Spleen (tissue), 11 donors: Measurements from ENCODE around the gene HDAC4. TPM values are rescaled to one million over a fixed set of nuclear protein-coding genes. Genes with fewer than 3 reads are reported as not detected.
A peak's percentile ranks its signal among the peaks of the same experiment; 100 is the strongest.

Experiments used
- DNase-seq: peaks from one replicate; pipeline ENCODE4 v3.0.0-alpha.2; 2020
- H3K27ac ChIP-seq, 8 donors: fragments of 200-600 bp; sonication (generic) in 7 of 8; 1 replicate in 4 of 8; 2 replicates in 4 of 8; pipeline versions ENCODE4 v1.5.0 to v1.8.0; 2016 to 2021; ENCODE audit warnings: inconsistent platforms in 4 of 8, mild to moderate bottlenecking in 4 of 8, moderate library complexity in 1 of 8
- H3K27me3 ChIP-seq, 7 donors: fragments of 200-600 bp; sonication (generic) in 6 of 7; replicated peaks in 1 of 7; 1 replicate in 4 of 7; 2 replicates in 3 of 7; pipeline versions ENCODE4 v1.5.0 to v1.8.0; 2016 to 2021; ENCODE audit warnings: inconsistent platforms in 3 of 7, mild to moderate bottlenecking in 1 of 7
- H3K36me3 ChIP-seq, 6 donors: fragments of 200-600 bp; sonication (generic) in 5 of 6; 1 replicate in 4 of 6; 2 replicates in 2 of 6; pipeline versions ENCODE4 v1.5.0 to v1.8.0; 2016 to 2021; ENCODE audit warnings: inconsistent platforms in 2 of 6
- H3K4me1 ChIP-seq, 6 donors: fragments of 200-600 bp; sonication (generic) in 5 of 6; 1 replicate in 3 of 6; 2 replicates in 3 of 6; pipeline versions ENCODE4 v1.5.0 to v1.8.0; 2016 to 2021; ENCODE audit warnings: inconsistent platforms in 3 of 6
- H3K4me3 ChIP-seq, 8 donors: fragments of 200-600 bp; sonication (generic) in 7 of 8; 1 replicate in 4 of 8; 2 replicates in 4 of 8; pipeline versions ENCODE4 v1.5.0 to v1.8.0; 2016 to 2021; ENCODE audit warnings: inconsistent platforms in 4 of 8, mild to moderate bottlenecking in 4 of 8, moderate library complexity in 2 of 8
- H3K9me3 ChIP-seq, 8 donors: fragments of 200-600 bp; sonication (generic) in 7 of 8; 1 replicate in 4 of 8; 2 replicates in 4 of 8; pipeline versions ENCODE4 v1.5.0 to v1.8.0; 2016 to 2021; ENCODE audit warnings: inconsistent platforms in 4 of 8
- POLR2A ChIP-seq, 3 donors: fragments of 450-650 bp; IDR thresholded peaks; one replicate each; pipeline ENCODE4 v1.5.1; 2017; ENCODE audit warnings: antibody characterized with exemption in 3 of 3, mild to moderate bottlenecking in 1 of 3
- POLR2AphosphoS5 ChIP-seq, 3 donors: sonication (generic); formaldehyde crosslinking; IDR thresholded peaks; one replicate each; pipeline ENCODE4 v1.5.1; 2017; ENCODE audit warnings: antibody characterized with exemption in 3 of 3
- WGBS, 5 donors: extraction: QIAGEN DNeasy Blood & Tissue Kit in 3 of 5; methylation state at CpG; one replicate each; pipeline versions ENCODE4 v1.1.5 to v1.1.7; 2013 to 2018; 5-methylcytosine and 5-hydroxymethylcytosine counted together
- intact Hi-C: fragments of 100-400 bp; cut with DNase I; formaldehyde crosslinking; loops from one replicate; pipeline ENCODE4 v1.15.0; 2023; ENCODE audit warnings: low total_unique reads
- polyA plus RNA-seq, 3 donors: library from polyadenylated mRNA; stranded (reverse); fragments of 200-250 nt; gene quantifications; one replicate each; pipeline ENCODE4 v1.2.1, GENCODE V29; 2013
- total RNA-seq, 7 donors: library from RNA; depleted of rRNA in 3 of 7; stranded (reverse); fragments of >200 nt in 3 of 7; fragmentation: NEBNext Ultra II Directional in 4 of 7; extraction: Animal tissue kit (Norgen Biotek cat#: 25700) in 4 of 7; gene quantifications; one replicate each; pipeline versions ENCODE4 v1.1.0 to v1.2.1, GENCODE V29; 2016 to 2021
- TF ChIP-seq, protein P1 (sequence below), 11 experiments: fragments of 200-600 bp in 7 of 11; fragments of 450-650 bp in 4 of 11; sonication (generic) in 4 of 11; IDR thresholded peaks in 8 of 11; conservative IDR thresholded peaks in 3 of 11; 1 replicate in 7 of 11; 2 replicates in 4 of 11; pipeline versions ENCODE4 v1.4.0 to v1.8.0; 2016 to 2021; ENCODE audit warnings: antibody characterized with exemption in 11 of 11, inconsistent platforms in 4 of 11, mild to moderate bottlenecking in 1 of 11
- donor health status: healthy with polysubstance abuse.
- donor health status: DM: no; HTN: no; CAD: no; lungs with moderate emphysema.
- donor health status: DM: no; HTN: no; CAD: no.
- donor health status: Bipolar disorder and iron deficiency.
- donor health status: healthy.
- donor health status: DM: no; HTN: no; CAD: no.
- donor health status: DM: yes; HTN: yes; CAD: no.

The HDAC4 gene
- total and polyA plus RNA-seq, 10 donors = 3.2 to 122 (median 69.5) TPM

DNA sequence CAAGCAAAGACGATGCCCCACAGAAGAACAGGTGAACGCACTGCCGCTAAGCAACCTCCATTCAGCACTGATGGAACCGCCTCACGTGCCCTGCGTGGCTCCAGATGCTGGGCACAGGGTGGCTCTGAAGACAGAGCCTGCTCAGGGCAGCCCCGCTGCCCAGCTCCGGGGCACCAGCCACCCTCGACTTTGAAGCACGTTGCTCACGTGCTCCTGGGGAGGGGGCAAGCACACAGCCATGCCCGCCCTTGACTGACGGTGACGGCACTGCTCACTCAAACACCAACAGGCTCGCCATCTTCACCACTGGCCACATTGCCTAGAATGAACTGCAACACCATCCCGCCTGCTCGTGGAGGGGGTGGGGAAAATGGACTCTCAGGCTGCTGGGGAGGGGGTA lies 251.3 kb downstream of the HDAC4 start:
- DNase-seq = peak; percentile 66
- H3K36me3 ChIP-seq = peaks cover 0 to 95% (median 43%) of the 10 kb centered on the region in 6 donors
- intact Hi-C loops = no loop called here

DNA sequence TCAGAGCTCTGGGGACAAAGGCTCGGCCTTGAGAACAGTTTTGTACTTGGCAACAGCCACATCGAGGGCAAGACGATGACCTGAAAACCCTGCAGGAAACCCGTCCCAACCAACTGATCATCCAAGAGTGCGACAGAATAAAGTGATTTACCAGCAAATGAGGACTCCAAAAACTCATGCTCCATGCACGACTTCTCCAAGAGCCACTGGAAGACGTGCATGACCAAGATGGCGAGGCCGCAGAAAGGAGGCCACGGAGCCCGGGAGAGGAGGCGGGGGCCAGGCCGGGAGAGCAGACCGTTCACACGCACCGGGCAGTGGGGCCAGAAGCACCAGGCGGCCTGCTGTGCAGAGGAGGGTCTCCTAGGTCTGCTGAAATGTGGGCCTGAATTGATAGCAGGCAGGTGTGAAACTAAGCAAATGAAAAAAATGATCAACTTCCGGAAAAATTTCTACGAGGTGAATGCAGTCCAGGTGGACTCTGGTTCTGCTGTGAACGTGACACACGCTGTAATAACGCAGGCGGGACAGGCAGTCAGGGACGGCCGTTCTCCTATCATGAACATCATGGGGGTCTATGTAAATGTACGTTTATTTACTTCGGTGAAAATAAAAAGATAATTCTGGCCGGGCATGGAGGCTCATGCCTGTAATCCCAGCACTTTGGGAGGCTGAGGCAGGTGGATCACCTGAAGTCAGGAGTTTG lies 252.2 kb downstream of the HDAC4 start:
- intact Hi-C loops = no loop called here
- TF ChIP-seq POLR2A (IDR thresholded peaks at IDR 0.05) (no peak), POLR2AphosphoS5 (IDR thresholded peaks at IDR 0.05) (peak in 1 of 3 donors; percentile 19)
- Histone ChIP-seq H3K4me3 (no peak overlapping the region), H3K9me3 (peaks cover 0 to 12% (median 0%) of the 10 kb centered on the region in 8 donors), H3K36me3 (peaks cover 0 to 95% (median 44%) of the 10 kb centered on the region in 6 donors), H3K4me1 (peaks cover 0 to 12% (median 8%) of the 10 kb centered on the region in 6 donors), H3K27me3 (no peaks in the 10 kb centered on the region), H3K27ac (no peak overlapping the region)
- WGBS, 5 donors = 92 to 96% (median 95%) methylated on average over 28 of the region's 28 CpGs
- peak; percentile 37 for DNase-seq

More for the DNA sequence above, 251.3 kb downstream of the HDAC4 start:
- H3K9me3 ChIP-seq = peaks cover 0 to 12% (median 0%) of the 10 kb centered on the region in 8 donors
- H3K27me3 ChIP-seq = no peaks in the 10 kb centered on the region
- TF ChIP-seq POLR2A (IDR thresholded peaks at IDR 0.05) = no peak
- no peak for TF ChIP-seq POLR2AphosphoS5 (IDR thresholded peaks at IDR 0.05)
- TF ChIP-seq, protein P1, sequence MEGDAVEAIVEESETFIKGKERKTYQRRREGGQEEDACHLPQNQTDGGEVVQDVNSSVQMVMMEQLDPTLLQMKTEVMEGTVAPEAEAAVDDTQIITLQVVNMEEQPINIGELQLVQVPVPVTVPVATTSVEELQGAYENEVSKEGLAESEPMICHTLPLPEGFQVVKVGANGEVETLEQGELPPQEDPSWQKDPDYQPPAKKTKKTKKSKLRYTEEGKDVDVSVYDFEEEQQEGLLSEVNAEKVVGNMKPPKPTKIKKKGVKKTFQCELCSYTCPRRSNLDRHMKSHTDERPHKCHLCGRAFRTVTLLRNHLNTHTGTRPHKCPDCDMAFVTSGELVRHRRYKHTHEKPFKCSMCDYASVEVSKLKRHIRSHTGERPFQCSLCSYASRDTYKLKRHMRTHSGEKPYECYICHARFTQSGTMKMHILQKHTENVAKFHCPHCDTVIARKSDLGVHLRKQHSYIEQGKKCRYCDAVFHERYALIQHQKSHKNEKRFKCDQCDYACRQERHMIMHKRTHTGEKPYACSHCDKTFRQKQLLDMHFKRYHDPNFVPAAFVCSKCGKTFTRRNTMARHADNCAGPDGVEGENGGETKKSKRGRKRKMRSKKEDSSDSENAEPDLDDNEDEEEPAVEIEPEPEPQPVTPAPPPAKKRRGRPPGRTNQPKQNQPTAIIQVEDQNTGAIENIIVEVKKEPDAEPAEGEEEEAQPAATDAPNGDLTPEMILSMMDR (IDR thresholded peaks at IDR 0.05 in 8 of 11, conservative IDR thresholded peaks at IDR 0.05 in 3 of 11) = no peak
- peak overlapping the region in 1 of 8 donors; percentile 17 for H3K27ac ChIP-seq
- H3K4me3 ChIP-seq = no peak overlapping the region
- WGBS, 5 donors = 90 to 98% (median 96%) methylated on average over 17 of the region's 17 CpGs
- H3K4me1 ChIP-seq = peaks cover 0 to 17% (median 10%) of the 10 kb centered on the region in 6 donors

DNA sequence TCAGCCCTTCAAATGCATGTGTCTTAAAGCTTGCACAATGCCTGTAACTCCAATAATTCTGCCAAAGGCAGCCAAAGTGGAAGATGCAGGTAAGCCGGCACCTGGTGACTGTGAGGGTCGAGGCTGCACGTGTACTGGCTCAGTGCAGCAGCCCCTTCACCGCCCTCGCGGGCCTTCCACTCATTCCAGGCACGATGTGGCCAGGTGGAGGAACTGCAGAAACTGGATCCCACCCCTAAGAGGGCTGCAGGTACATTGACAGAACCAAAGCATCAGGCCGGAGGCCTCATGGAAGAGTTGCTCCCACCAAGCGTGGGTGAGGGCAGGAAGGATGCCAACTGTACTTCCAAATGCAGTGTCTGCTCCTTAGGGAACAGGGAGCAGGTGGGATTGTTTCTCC lies 253.4 kb downstream of the HDAC4 start:
- DNase-seq = peak; percentile 53
- Histone ChIP-seq H3K4me1 (peaks cover 0 to 12% (median 8%) of the 10 kb centered on the region in 6 donors), H3K27ac (no peak overlapping the region), H3K27me3 (no peaks in the 10 kb centered on the region), H3K4me3 (no peak overlapping the region), H3K9me3 (peaks cover 0 to 12% (median 0%) of the 10 kb centered on the region in 8 donors), H3K36me3 (peaks cover 0 to 95% (median 45%) of the 10 kb centered on the region in 6 donors)
- intact Hi-C loops = no loop called here
- peak in 1 of 3 donors; percentile 4 for TF ChIP-seq POLR2AphosphoS5 (IDR thresholded peaks at IDR 0.05)
- TF ChIP-seq, protein P1 (IDR thresholded peaks at IDR 0.05 in 8 of 11, conservative IDR thresholded peaks at IDR 0.05 in 3 of 11) = no peak
- TF ChIP-seq POLR2A (IDR thresholded peaks at IDR 0.05) = no peak
- WGBS, 5 donors = 93 to 97% (median 95%) methylated on average over 7 to 9 of the region's 9 CpGs

DNA sequence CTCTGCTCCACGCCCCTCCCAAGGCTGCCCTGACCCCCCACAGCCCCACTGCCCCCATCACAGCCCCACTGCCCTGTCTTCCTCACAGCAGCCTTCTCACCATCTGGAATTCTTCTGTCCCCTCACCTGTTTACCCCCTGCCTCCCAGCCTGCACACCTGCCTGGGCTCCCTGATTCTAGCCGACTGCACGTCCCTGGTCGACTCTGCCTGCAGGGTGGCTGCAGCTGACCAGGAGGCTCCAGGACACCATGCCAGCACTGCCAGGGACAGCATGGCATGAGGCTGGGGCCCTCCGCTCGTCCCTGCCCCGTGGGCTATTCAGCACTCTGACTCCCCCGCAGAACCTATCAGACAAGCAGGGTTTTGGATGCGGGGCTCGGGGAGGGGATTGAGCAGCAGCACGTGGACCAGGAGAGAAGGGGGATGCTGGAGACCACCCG lies 254.1 kb downstream of the HDAC4 start:
- intact Hi-C loops = no loop called here
- 90 to 96% (median 94%) methylated on average over 7 to 12 of the region's 12 CpGs for WGBS, 5 donors

More for the DNA sequence above, 254.1 kb downstream of the HDAC4 start:
- H3K4me3 ChIP-seq = no peak overlapping the region
- no peaks in the 10 kb centered on the region for H3K27me3 ChIP-seq
- DNase-seq = peak; percentile 54
- peaks cover 0 to 12% (median 0%) of the 10 kb centered on the region in 8 donors for H3K9me3 ChIP-seq
- TF ChIP-seq, protein P1 (IDR thresholded peaks at IDR 0.05 in 8 of 11, conservative IDR thresholded peaks at IDR 0.05 in 3 of 11) = no peak
- TF ChIP-seq POLR2AphosphoS5 (IDR thresholded peaks at IDR 0.05) (no peak), POLR2A (IDR thresholded peaks at IDR 0.05) (no peak)
- H3K27ac ChIP-seq = no peak overlapping the region
- H3K36me3 ChIP-seq = peaks cover 0 to 95% (median 46%) of the 10 kb centered on the region in 6 donors
- H3K4me1 ChIP-seq = peaks cover 0 to 12% (median 8%) of the 10 kb centered on the region in 6 donors
